HG02870 (cell line): Measurements from ENCODE around the gene WDFY1.

Source experiments
- ATAC-seq: cut with Tn5 transposase; IDR thresholded peaks from one replicate; pipeline ENCODE4 v1.9.1; 2021; ENCODE audit warnings: mild to moderate bottlenecking, moderate library complexity; ENCODE audit not compliant: unreplicated experiment

The WDFY1 gene

GRCh38 chr2:223865124-223865523 is 80.0 kb downstream of the WDFY1 start:
- no peak for ATAC-seq

DNA sequence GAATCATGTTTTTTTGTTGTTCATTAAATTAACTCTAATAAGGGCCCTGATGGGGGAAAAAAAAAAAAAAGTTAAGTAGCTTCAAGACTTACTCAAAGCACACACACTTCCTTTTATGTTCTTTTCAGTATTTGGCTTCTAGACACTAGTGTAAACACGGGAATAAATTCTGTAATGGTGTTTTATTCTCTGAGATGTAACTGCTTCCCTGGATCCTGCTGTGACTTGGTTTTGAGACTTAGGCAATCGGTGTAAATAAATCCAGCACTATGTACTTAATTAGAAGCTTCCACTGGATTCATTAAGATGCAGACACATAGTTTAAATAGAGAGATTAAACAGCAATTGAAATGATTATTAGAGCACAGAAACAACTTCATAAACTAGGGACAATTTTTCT is 81.6 kb downstream of the WDFY1 start:
- ATAC-seq: no peak

- no peak for ATAC-seq
Measured at GRCh38 chr2:223860809-223861738, 84.1 kb downstream of the WDFY1 start.

DNA sequence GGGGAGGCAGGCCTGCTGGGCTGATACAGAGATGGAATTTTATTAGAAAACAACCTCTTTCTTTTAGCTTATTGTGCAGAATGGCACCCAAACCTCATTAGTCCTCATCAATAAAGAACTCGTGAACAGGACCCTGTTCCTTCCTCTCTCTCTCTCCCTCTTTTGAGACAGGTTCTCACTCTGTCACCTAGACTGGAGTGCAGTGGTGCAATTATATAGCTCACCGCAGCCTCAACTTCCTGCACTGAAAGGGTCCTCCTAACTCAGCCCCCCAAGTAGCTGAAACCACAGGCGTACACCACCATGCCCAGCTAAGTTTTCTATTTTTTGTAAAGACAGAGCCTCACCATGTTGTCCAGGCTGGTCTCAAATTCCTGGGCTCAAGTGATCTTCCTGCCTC is 86.1 kb downstream of the WDFY1 start:
- no peak for ATAC-seq

GRCh38 chr2:223856584-223856983 is 88.6 kb downstream of the WDFY1 start:
- no peak for ATAC-seq

DNA sequence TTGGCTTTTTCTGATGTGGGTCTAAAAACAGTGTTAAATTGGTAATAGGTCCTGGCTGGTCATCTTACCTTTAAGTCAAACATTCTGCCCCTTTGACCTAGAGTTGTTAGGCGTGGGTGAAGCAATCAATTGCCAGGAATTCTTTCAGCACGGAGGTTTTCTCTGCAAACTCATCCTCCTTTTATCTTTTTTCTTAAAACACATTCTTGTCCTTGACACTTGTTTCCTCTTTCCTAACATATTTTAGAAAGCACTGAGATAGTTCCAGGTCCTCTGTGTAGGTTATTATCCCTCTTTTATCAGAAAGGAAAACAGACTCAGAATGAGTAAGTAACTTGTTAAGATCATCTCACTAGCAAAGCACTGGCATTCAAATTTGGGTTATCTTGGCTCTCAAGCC is 89.1 kb downstream of the WDFY1 start:
- ATAC-seq: no peak

DNA sequence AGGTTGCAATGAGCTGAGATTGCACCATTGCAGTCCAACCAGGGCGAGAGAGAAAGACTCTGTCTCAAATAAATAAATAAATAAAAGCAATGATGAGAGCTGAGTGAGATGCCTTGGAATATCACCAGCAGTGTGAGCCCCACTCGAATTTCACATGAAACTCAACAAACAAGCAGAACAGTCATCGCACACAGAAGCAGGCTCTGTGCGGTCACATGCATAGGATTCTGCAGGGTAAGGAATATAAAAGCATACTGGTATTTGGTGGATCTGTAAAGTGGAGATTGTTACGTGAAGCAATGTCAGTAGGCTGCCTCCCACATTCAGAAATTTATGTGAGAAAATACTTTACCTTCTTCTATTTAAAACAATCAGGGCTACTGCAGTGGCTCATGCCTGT is 89.7 kb downstream of the WDFY1 start:
- ATAC-seq: no peak

GRCh38 chr2:223854741-223855140 is 90.4 kb downstream of the WDFY1 start:
- peak; percentile 56 for ATAC-seq

GRCh38 chr2:223853425-223853837 is 91.7 kb downstream of the WDFY1 start:
- ATAC-seq: no peak

DNA sequence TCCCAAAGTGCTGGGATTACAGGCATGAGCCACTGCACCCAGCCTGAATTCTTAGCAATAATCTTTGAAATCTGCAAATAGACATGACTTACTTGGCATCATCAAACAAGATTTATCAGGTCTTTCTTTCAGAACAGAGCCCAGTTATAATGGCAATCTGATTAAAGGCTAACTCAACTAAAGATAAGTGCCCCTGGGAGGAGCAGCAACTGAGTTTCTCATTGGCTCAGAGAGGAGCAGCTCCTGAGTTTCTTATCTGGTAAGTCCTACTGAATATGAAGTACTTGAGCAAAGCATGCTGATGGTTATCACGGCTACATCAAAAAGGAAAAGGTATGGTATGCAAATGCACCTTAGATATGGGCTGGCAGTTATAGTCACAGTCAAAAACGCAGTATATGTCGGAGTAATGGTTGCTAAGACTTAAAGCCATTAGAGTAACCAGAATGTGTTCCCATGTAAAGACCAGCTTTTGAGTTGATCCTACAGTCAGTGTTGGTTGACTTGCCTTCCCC is 92.8 kb downstream of the WDFY1 start:
- ATAC-seq: no peak

DNA sequence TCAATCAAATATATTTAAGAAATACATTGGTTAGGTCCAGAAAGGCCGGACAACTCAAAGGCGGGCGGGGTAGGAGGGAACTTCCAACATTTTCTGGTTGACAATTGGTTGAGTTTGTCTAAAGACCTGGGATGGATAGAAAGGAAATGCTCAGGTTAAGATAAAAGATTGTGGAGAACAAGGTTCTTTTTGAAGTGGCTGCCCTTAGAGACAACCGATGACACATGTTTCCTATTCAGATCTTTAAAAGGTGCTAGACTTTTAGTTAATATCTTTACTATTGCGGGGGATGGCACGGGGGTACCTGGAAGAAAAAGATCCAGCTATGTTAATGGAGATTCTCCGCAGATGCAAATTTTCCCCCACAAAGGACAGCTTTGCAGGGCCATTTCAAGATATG is 97.7 kb downstream of the WDFY1 start:
- ATAC-seq: no peak

DNA sequence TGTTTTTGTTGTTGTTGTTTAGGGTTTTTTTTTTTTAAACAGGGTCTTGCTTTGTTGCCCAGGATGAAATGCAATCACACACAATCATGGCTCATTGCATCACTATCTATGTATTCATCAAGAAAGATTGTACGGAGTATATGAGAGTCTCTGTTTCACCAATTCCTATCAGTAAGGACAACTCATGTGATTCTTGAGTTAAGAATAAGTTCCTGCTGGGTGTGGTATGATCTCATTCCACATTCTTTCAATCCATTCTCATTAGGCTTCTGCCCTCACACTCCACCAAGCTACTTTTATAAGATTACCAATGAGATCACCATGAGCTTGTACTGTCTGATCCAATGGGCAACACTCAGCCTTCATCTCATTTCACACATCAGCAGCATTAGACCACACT is 98.6 kb downstream of the WDFY1 start:
- ATAC-seq: no peak

- ATAC-seq: no peak
Measured at GRCh38 chr2:223841436-223842190, 103.5 kb downstream of the WDFY1 start.

- ATAC-seq: peak; percentile 66
Measured at GRCh38 chr2:223837287-223838061, 107.7 kb downstream of the WDFY1 start, which contains the start of gene AP1S3. Gene AP1S3 (minus strand): TSS chr2:223837582. CDS start chr2:223837450, 132 bp downstream.

- ATAC-seq: peak; percentile 74
Measured at GRCh38 chr2:223835701-223836532, 109.2 kb downstream of the WDFY1 start.

- ATAC-seq: no peak
Measured at GRCh38 chr2:223834431-223834830, 110.7 kb downstream of the WDFY1 start.

GRCh38 chr2:223832241-223832903 is 112.8 kb downstream of the WDFY1 start:
- no peak for ATAC-seq

DNA sequence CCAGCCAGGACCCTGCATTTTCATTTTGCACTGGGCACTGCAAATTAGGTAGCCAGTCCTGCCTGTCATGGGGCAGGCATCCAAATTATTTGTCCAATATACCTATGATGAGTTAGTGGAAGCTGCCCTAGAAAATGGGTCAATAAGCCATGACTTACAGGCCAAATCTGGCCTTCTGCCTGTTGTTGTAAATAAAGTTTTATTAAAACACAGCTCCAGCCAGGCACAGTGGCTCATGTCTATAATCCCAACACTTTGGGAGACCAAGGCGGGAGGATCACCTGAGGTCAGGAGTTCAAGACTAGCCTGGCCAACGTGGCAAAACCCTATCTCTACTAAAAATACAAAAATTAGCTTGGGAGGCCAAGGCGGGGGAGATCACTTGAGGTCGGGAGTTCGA is 116.0 kb downstream of the WDFY1 start:
- ATAC-seq: no peak

DNA sequence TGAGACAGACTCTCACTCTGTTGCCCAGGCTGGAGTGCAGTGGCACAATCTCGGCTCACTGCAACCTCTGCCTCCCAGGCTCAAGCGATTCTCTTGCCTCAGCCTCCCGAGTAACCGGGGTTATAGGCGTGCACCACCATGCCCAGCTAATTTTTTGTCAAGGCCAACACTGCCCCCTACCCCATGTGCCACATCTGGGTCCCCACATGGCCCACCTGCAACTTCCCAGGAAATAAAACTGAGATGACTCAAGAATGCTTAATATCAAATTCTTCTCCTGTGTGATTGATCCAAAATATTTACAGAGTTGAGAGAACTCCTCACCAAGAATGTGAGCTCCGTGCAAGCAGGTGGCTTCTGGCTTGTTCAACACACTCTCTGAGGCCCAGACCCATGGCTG is 116.8 kb downstream of the WDFY1 start:
- no peak for ATAC-seq

GRCh38 chr2:223826995-223827394 is 118.1 kb downstream of the WDFY1 start:
- no peak for ATAC-seq
